WERI-Rb-1 (cell line): Measurements from ENCODE around the gene RELN.

Source experiments
- DNase-seq: peaks from one replicate; pipeline ENCODE4 v3.0.0-alpha.2; 2020
- H3K27ac ChIP-seq: fragments of 250-450 bp; sonication (Bioruptor Pico); 2 replicates; pipeline ENCODE4 v1.5.1; 2020; ENCODE audit warnings: mild to moderate bottlenecking, moderate library complexity
- H3K27me3 ChIP-seq: fragments of 250-450 bp; sonication (Bioruptor Pico); 2 replicates; pipeline ENCODE4 v1.5.1; 2021; ENCODE audit warnings: mild to moderate bottlenecking, low read depth, moderate library complexity; ENCODE audit not compliant: insufficient read depth, severe bottlenecking
- H3K36me3 ChIP-seq: fragments of 250-450 bp; sonication (Bioruptor Pico); 2 replicates; pipeline ENCODE4 v1.5.1; 2020; ENCODE audit warnings: mild to moderate bottlenecking, moderate library complexity
- H3K4me3 ChIP-seq: 2 replicates; pipeline ENCODE4 v1.5.1; 2011; ENCODE audit warnings: low read depth, mild to moderate bottlenecking, control low read depth, low read length
- H3K9me3 ChIP-seq: fragments of 250-450 bp; sonication (Bioruptor Pico); 2 replicates; pipeline ENCODE4 v1.5.1; 2021; ENCODE audit warnings: mild to moderate bottlenecking, moderate library complexity; ENCODE audit not compliant: severe bottlenecking
- TF ChIP-seq, protein P1 (sequence below): IDR thresholded peaks from 2 replicates; pipeline ENCODE4 v1.5.1; 2011; ENCODE audit warnings: low read depth, mild to moderate bottlenecking, control low read depth, inconsistent platforms, low read length

Gene RELN

DNA sequence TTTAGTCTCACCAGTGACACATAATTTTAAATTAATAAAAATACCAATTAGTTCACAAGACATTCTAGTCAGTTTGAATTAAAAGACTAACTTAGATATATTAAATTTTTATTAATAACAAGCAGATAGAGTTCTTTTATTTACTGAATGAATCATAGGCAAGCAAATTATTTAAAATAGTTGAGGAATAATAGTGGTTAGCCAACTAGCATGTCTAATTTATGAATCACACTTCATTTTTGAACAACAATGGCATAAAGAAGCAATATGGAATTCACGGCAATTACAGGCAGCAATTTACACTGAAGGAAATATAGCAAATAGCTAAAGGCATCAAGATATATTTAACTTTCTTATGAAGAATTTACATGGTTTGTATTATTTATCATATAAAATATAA lies 356.5 kb downstream of the RELN start:
- Histone ChIP-seq H3K27ac (no peak overlapping the region), H3K4me3 (no peak overlapping the region), H3K27me3 (no peaks in the 10 kb centered on the region), H3K9me3 (no peaks in the 10 kb centered on the region), H3K36me3 (no peaks in the 10 kb centered on the region)
- TF ChIP-seq, protein P1, sequence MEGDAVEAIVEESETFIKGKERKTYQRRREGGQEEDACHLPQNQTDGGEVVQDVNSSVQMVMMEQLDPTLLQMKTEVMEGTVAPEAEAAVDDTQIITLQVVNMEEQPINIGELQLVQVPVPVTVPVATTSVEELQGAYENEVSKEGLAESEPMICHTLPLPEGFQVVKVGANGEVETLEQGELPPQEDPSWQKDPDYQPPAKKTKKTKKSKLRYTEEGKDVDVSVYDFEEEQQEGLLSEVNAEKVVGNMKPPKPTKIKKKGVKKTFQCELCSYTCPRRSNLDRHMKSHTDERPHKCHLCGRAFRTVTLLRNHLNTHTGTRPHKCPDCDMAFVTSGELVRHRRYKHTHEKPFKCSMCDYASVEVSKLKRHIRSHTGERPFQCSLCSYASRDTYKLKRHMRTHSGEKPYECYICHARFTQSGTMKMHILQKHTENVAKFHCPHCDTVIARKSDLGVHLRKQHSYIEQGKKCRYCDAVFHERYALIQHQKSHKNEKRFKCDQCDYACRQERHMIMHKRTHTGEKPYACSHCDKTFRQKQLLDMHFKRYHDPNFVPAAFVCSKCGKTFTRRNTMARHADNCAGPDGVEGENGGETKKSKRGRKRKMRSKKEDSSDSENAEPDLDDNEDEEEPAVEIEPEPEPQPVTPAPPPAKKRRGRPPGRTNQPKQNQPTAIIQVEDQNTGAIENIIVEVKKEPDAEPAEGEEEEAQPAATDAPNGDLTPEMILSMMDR: no peak
- no peak for DNase-seq

DNA sequence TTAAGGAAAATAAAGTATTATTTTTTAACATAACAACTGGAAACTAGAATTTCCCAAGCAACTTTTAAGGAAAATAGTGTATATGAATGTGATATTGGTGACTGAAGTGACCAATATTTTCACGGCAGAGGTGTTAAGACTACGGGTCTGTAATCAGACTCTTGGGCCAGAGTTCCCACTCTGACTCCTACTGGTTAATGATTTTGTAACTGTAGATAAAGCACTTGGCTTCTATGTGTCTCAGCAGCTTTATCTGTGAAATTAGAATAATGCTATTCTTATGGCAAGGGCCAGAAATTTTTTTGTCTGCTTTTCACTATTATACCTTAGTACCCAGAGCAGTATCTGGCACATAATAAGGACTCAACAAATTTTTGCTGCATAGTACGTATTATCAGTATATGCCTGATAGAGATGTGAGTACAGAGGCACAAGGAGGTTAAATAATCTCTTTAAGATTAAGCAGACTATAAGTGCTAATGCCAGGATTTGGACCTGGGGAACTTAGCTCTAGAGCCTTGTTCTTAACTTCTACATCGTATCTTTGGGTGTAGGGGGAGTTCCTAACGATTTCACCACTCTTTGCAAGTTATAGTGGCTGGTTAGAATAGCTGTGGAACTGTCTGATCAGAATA lies 357.3 kb downstream of the RELN start:
- Histone ChIP-seq H3K36me3 (no peaks in the 10 kb centered on the region), H3K4me3 (no peak overlapping the region), H3K9me3 (no peaks in the 10 kb centered on the region), H3K27me3 (no peaks in the 10 kb centered on the region), H3K27ac (no peak overlapping the region)
- DNase-seq: no peak
- TF ChIP-seq, protein P1: no peak

DNA sequence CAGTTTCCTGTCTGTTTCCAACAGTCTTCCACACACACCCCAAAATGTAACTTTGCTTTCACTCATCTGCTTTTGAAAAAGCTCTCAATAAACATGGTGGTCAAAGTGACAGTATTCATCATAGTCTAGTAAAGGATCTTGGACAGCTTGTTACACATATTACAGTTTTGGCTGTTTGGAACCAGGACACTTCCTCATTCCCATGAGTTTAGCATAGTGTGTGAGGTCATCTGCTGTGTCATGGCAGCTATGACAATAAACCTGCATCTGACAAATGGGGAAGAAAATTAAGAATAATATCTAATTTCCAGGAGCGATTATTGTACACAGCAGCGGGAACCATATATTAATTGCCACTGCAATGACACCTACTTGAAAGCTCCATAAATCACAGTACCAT lies 359.1 kb downstream of the RELN start:
- Histone ChIP-seq H3K4me3 (no peak overlapping the region), H3K9me3 (no peaks in the 10 kb centered on the region), H3K27me3 (no peaks in the 10 kb centered on the region), H3K27ac (no peak overlapping the region), H3K36me3 (no peaks in the 10 kb centered on the region)
- DNase-seq: no peak
- TF ChIP-seq, protein P1: no peak

DNA sequence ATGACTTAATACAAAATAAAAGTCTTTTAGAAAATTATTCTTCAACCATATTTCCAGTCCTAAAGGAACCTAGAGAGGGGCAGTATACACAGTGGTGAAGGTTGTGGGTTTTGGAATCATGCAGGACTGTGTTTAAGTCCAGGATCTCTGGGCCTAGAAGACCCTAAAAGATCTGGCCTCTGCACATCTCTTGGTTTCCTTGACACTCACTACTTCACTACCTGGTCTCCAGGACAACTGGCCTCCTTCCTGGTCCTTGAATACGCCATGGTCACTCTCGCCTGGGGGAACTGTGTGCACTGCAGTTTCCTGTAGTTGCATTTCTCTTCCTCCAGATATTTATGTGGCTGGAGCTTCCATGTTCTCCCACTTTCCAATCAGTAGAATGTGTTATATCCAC lies 360.7 kb downstream of the RELN start:
- H3K4me3 ChIP-seq: no peak overlapping the region
- TF ChIP-seq, protein P1: no peak
- no peaks in the 10 kb centered on the region for H3K27me3 ChIP-seq
- no peak overlapping the region for H3K27ac ChIP-seq
- no peaks in the 10 kb centered on the region for H3K9me3 ChIP-seq
- DNase-seq: no peak
- no peaks in the 10 kb centered on the region for H3K36me3 ChIP-seq

DNA sequence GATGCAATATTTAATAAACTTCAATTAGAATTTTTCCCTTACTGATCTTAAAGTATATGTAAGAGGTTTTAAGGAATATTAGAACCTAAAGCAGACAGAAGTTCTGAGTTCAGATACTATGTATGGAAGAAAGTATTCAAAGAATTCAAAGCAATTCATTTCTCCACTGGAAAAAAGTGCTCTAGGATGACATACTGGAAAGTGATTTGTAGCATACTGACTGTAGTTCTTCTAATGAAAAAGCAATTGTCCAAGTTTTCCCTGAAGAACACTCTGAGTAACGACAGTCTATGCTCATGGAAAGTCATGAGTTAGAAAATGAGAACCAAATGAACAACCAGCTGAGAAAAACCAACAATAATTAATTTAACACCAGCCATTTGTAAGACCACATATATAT lies 362.7 kb downstream of the RELN start:
- Histone ChIP-seq H3K27ac (no peak overlapping the region), H3K27me3 (no peaks in the 10 kb centered on the region), H3K36me3 (no peaks in the 10 kb centered on the region), H3K9me3 (no peaks in the 10 kb centered on the region), H3K4me3 (no peak overlapping the region)
- DNase-seq: no peak
- TF ChIP-seq, protein P1: no peak

DNA sequence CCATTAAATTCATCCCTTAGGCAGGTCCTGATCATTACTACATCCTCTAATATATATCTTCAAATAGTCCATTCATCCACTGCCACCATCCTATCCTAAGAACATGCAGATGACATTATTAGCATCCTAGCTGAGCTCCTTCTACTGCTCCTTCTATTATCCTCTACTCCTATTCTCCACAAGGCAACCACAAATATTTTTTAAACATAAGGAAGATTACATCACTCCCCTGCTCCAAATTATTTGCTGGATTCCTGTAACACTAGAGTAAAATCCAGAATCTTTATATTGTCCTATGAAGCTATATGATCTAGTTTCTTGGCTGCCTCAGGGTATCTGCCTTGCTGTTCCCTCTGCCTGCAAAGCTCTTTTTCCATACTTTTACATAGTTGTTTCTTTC lies 367.2 kb downstream of the RELN start:
- TF ChIP-seq, protein P1: no peak
- DNase-seq: no peak
- Histone ChIP-seq H3K4me3 (no peak overlapping the region), H3K9me3 (no peaks in the 10 kb centered on the region), H3K27ac (no peak overlapping the region), H3K36me3 (no peaks in the 10 kb centered on the region), H3K27me3 (no peaks in the 10 kb centered on the region)
